ENCODE data around the gene IGSF8. TPM values are rescaled to one million over a fixed set of nuclear protein-coding genes. Genes with fewer than 3 reads are reported as not detected.

The IGSF8 gene
- total RNA-seq, 3 donors from 2014 or later = 21.0 to 35.7 (median 24.5) TPM

GRCh38 chr1:160087118-160087662 lies 11.2 kb downstream of the IGSF8 start:
- DNase-seq (ENCODE audit: low spot score in 2 of 2) = no peak
- no peak overlapping the region for H3K27ac ChIP-seq
- no peaks in the 10 kb centered on the region for H3K36me3 ChIP-seq
- intact Hi-C loops (cut with DNase I; ENCODE audit: low total_unique reads) = no loop called here
- peaks cover 0 to 2% of the 10 kb centered on the region in 2 donors for H3K4me1 ChIP-seq
- H3K27me3 ChIP-seq = peaks cover 0 to 4% of the 10 kb centered on the region in 2 donors
- TF ChIP-seq CTCF (IDR thresholded peaks at IDR 0.05) = no peak
- TF ChIP-seq POLR2A (IDR thresholded peaks at IDR 0.05) = no peak
- TF ChIP-seq POLR2AphosphoS5 (IDR thresholded peaks at IDR 0.05) = no peak
- no peaks in the 10 kb centered on the region for H3K9me3 ChIP-seq
- no peak overlapping the region for H3K4me3 ChIP-seq

GRCh38 chr1:160086456-160086892 lies 11.9 kb downstream of the IGSF8 start:
- no peak for DNase-seq (ENCODE audit: low spot score in 2 of 2)
- Histone ChIP-seq H3K4me3 (no peak overlapping the region), H3K9me3 (no peaks in the 10 kb centered on the region), H3K27me3 (peaks cover 0 to 5% of the 10 kb centered on the region in 2 donors), H3K4me1 (peaks cover 0 to 2% of the 10 kb centered on the region in 2 donors), H3K27ac (no peak overlapping the region), H3K36me3 (no peaks in the 10 kb centered on the region)
- TF ChIP-seq POLR2A (IDR thresholded peaks at IDR 0.05) (no peak), CTCF (IDR thresholded peaks at IDR 0.05) (no peak), POLR2AphosphoS5 (IDR thresholded peaks at IDR 0.05) (no peak)
- intact Hi-C loops (cut with DNase I; ENCODE audit: low total_unique reads) = no loop called here

GRCh38 chr1:160085686-160086455 lies 12.5 kb downstream of the IGSF8 start:
- Histone ChIP-seq H3K4me1 (peaks cover 0 to 2% of the 10 kb centered on the region in 2 donors), H3K27me3 (peaks cover 0 to 11% of the 10 kb centered on the region in 2 donors), H3K36me3 (no peaks in the 10 kb centered on the region), H3K27ac (no peak overlapping the region), H3K9me3 (no peaks in the 10 kb centered on the region), H3K4me3 (no peak overlapping the region)
- peak; percentile 49 to 74 for DNase-seq (ENCODE audit: low spot score in 2 of 2)
- TF ChIP-seq POLR2AphosphoS5 (IDR thresholded peaks at IDR 0.05) (no peak), POLR2A (IDR thresholded peaks at IDR 0.05) (no peak), CTCF (IDR thresholded peaks at IDR 0.05) (peak; percentile 41 to 62 (median 53))
- intact Hi-C loops (cut with DNase I; ENCODE audit: low total_unique reads) = no loop called here

GRCh38 chr1:160084771-160085321 lies 13.6 kb downstream of the IGSF8 start:
- H3K27ac ChIP-seq = no peak overlapping the region
- TF ChIP-seq POLR2A (IDR thresholded peaks at IDR 0.05) (no peak), POLR2AphosphoS5 (IDR thresholded peaks at IDR 0.05) (no peak), CTCF (IDR thresholded peaks at IDR 0.05) (no peak)
- intact Hi-C loops (cut with DNase I; ENCODE audit: low total_unique reads) = no loop called here
- no peak overlapping the region for H3K4me3 ChIP-seq
- DNase-seq (ENCODE audit: low spot score in 2 of 2) = no peak
- peaks cover 0 to 15% of the 10 kb centered on the region in 2 donors for H3K27me3 ChIP-seq
- peaks cover 0 to 2% of the 10 kb centered on the region in 2 donors for H3K4me1 ChIP-seq
- H3K36me3 ChIP-seq = no peaks in the 10 kb centered on the region
- no peaks in the 10 kb centered on the region for H3K9me3 ChIP-seq
